GM18951 (cell line): ENCODE measurements around the gene KANSL2.
"Not testable (repeated sequence)": the region's sequence is repeated elsewhere in the genome, so short reads cannot be mapped to it uniquely, and the experiment has no call there.

Experiments
- POLR2A ChIP-seq: IDR thresholded peaks from 4 replicates; pipeline ENCODE4 v1.6.1; 2011; ENCODE audit warnings: mild to moderate bottlenecking; ENCODE audit not compliant: insufficient read length, insufficient read depth; ENCODE audit errors: extremely low read depth
- in situ Hi-C: fragments of 300-500 bp; cut with MboI; formaldehyde crosslinking; loops from one replicate; pipeline ENCODE4 v1.12.0; 2022; ENCODE audit warnings: low sequenced_read_pairs, mixed read lengths, inconsistent platforms; ENCODE audit not compliant: unreplicated experiment

KANSL2 gene

GRCh38 chr12:48693572-48693971 is 11.5 kb upstream of the KANSL2 start:
- in situ Hi-C loops, result no loop called here
- TF ChIP-seq POLR2A, result no peak

- in situ Hi-C loops, result no loop called here
- TF ChIP-seq POLR2A, result no peak
Measured at GRCh38 chr12:48691826-48692487, 9.9 kb upstream of the KANSL2 start.

GRCh38 chr12:48690990-48691389 is 9.0 kb upstream of the KANSL2 start:
- no peak for TF ChIP-seq POLR2A
- in situ Hi-C loops, result no loop called here

- no peak for TF ChIP-seq POLR2A
- in situ Hi-C loops, result no loop called here
Measured at GRCh38 chr12:48690436-48690835, 8.4 kb upstream of the KANSL2 start.

GRCh38 chr12:48688836-48689235 is 6.8 kb upstream of the KANSL2 start:
- TF ChIP-seq POLR2A, result no peak
- in situ Hi-C loops, result no loop called here

GRCh38 chr12:48687592-48687991 is 5.6 kb upstream of the KANSL2 start:
- in situ Hi-C loops, result no loop called here
- no peak for TF ChIP-seq POLR2A

- no peak for TF ChIP-seq POLR2A
- in situ Hi-C loops, result no loop called here
Measured at GRCh38 chr12:48686615-48687334, 4.7 kb upstream of the KANSL2 start.

GRCh38 chr12:48686037-48686595 is 4.1 kb upstream of the KANSL2 start:
- no peak for TF ChIP-seq POLR2A
- in situ Hi-C loops, result no loop called here

- TF ChIP-seq POLR2A, result no peak
- in situ Hi-C loops, result no loop called here
Measured at GRCh38 chr12:48683534-48683933, 1.5 kb upstream of the KANSL2 start.

GRCh38 chr12:48682927-48683326 is 889 bp upstream of the KANSL2 start:
- in situ Hi-C loops, result no loop called here
- no peak for TF ChIP-seq POLR2A

GRCh38 chr12:48682533-48682905 is 481 bp upstream of the KANSL2 start:
- in situ Hi-C loops, result not testable (repeated sequence)

GRCh38 chr12:48681399-48681709 is 684 bp downstream of the KANSL2 start:
- no peak for TF ChIP-seq POLR2A
- in situ Hi-C loops, result no loop called here

- in situ Hi-C loops, result no loop called here
- TF ChIP-seq POLR2A, result no peak
Measured at GRCh38 chr12:48680861-48681260, 1.2 kb downstream of the KANSL2 start.

- no peak for TF ChIP-seq POLR2A
- in situ Hi-C loops, result no loop called here
Measured at GRCh38 chr12:48678551-48679185, 3.4 kb downstream of the KANSL2 start.
